Immature natural killer cell (primary cell): ENCODE data around the gene FNDC10. TPM values are rescaled to one million over a fixed set of nuclear protein-coding genes. Genes with fewer than 3 reads are reported as not detected.
"Not testable (repeated sequence)": the region's sequence is repeated elsewhere in the genome, so short reads cannot be mapped to it uniquely, and the experiment has no call there.

ENCODE experiments used
- DNase-seq, 3 donors: peaks; one replicate each; pipeline ENCODE4 v3.0.0; 2022; ENCODE audit warnings: mixed read lengths in 1 of 3
- H3K27ac Mint-ChIP-seq, 6 donors: one replicate each; pipeline ENCODE4 v1.8.0; 2020; ENCODE audit warnings: mixed read lengths in 6 of 6, mild to moderate bottlenecking in 5 of 6, inconsistent platforms in 4 of 6, moderate library complexity in 3 of 6
- H3K27me3 Mint-ChIP-seq, 3 donors: one replicate each; pipeline ENCODE4 v1.8.0; 2020 to 2021; ENCODE audit warnings: low read depth in 3 of 3, mild to moderate bottlenecking in 3 of 3, mixed read lengths in 3 of 3, moderate library complexity in 3 of 3, inconsistent platforms in 1 of 3
- H3K36me3 Mint-ChIP-seq, 3 donors: one replicate each; pipeline ENCODE4 v1.8.0; 2020; ENCODE audit warnings: mixed read lengths in 3 of 3, inconsistent platforms in 2 of 3, mild to moderate bottlenecking in 2 of 3
- H3K4me1 Mint-ChIP-seq, 2 donors: one replicate each; pipeline ENCODE4 v1.8.0; 2020; ENCODE audit warnings: inconsistent platforms in 2 of 2, mild to moderate bottlenecking in 2 of 2, mixed read lengths in 2 of 2, moderate library complexity in 1 of 2
- H3K4me3 Mint-ChIP-seq, 5 donors: one replicate each; pipeline ENCODE4 v1.8.0; 2020; ENCODE audit warnings: mild to moderate bottlenecking in 5 of 5, mixed read lengths in 5 of 5, inconsistent platforms in 3 of 5, moderate library complexity in 3 of 5
- H3K9me3 Mint-ChIP-seq, 6 donors: one replicate each; pipeline ENCODE4 v1.8.0; 2020; ENCODE audit warnings: mild to moderate bottlenecking in 6 of 6, mixed read lengths in 6 of 6, inconsistent platforms in 4 of 6, moderate library complexity in 3 of 6
- polyA plus RNA-seq, 3 donors: library from polyadenylated mRNA; unstranded; fragments of 300-500 nt; fragmentation: Illumina TruSeq; gene quantifications; one replicate each; pipeline ENCODE4 v1.2.3, GENCODE V29; 2021

FNDC10 gene
- polyA plus RNA-seq = 1 to 10 TPM in 2 of 3 donors, under 1 TPM in 1; 0.64 to 1.4 (median 1.1) TPM

DNA sequence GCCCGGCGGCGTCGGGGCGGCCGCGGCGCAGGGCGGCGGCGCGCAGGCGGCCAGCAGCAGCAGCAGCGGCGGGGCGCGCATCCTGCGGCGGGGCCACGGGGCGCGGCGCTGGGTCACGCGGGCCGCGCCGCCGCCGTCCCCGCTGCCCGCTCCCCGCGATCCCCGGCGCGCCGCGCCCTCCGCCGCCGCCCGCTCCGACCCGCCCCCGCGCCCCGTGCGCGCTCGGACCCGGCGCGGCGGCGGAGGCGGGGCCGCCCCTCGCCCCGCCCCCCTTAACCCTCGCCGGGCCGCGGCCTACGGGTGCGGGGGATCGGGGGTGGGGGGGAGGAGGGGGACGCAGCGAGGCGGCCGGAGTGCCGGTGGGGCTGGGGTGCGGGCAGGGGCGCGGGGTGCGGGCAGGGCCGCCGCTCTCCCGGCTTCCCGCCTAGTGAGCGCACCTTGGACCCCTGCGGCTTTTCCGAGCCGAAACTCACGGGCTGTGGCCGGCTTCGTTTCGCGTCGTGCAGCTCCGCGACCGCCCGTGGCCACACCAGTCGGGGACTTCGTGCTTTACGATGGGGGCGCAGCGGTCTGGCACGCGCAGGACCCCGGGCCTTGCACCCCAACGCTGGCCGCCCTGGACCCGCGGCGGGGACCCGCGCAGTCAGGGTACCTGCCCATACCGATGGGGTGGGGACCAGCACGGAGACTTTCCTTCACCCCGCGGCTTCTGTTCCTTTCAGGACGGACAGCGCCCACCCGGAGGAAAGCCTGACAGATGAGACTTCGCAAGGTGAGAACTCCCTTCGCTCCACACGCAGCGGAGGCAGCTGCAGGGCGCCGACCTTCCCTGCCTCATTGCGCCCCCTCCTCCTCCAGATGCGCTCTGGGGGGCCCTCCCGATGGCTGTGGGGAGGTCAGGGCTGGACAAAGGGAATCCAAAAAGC is at the start of gene FNDC10:
FNDC10 (minus strand) TSS at position 201 of the 926 bp plus-strand sequence; CDS start at position 81, 120 bp downstream.
- Mint-ChIP-seq H3K27ac (no peak within 1 kb of the TSS), H3K4me3 (peak within 1 kb of the TSS; percentile 62 to 72 (median 69))
- no peak for DNase-seq

DNA sequence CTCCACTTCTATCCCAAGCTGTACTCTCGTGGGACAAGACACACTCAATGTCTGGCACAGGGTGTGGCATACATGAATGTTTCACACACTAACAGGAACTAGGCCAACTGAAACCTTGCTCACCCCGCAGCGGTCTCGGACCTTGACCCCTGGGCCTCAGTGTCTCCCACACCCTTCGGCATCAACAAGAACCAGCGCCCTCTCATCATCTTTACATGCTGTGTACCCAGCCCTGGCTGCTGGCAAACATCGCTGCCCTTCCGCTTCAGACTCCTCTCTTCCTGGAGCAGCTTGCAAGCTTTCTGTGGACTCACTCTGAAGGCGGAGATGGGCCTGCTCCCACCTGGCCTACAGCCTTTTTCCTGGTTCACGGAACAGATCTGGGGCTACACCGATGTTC is 48.3 kb upstream of the FNDC10 start:
- not testable (repeated sequence) for H3K27me3 Mint-ChIP-seq, H3K4me1 Mint-ChIP-seq, H3K9me3 Mint-ChIP-seq, H3K4me3 Mint-ChIP-seq, DNase-seq
- Mint-ChIP-seq H3K36me3 (peaks cover 16 to 44% (median 36%) of the 10 kb centered on the region in 3 donors), H3K27ac (peak overlapping the region in 1 of 6 donors; percentile 39)

More for the DNA sequence above, at the start of gene FNDC10:
- no peaks in the 10 kb centered on the region for H3K36me3 Mint-ChIP-seq
- peaks cover 0 to 3% (median 2%) of the 10 kb centered on the region in 3 donors for H3K27me3 Mint-ChIP-seq
- peaks cover 0 to 5% of the 10 kb centered on the region in 2 donors for H3K4me1 Mint-ChIP-seq
- H3K9me3 Mint-ChIP-seq = no peaks in the 10 kb centered on the region

DNA sequence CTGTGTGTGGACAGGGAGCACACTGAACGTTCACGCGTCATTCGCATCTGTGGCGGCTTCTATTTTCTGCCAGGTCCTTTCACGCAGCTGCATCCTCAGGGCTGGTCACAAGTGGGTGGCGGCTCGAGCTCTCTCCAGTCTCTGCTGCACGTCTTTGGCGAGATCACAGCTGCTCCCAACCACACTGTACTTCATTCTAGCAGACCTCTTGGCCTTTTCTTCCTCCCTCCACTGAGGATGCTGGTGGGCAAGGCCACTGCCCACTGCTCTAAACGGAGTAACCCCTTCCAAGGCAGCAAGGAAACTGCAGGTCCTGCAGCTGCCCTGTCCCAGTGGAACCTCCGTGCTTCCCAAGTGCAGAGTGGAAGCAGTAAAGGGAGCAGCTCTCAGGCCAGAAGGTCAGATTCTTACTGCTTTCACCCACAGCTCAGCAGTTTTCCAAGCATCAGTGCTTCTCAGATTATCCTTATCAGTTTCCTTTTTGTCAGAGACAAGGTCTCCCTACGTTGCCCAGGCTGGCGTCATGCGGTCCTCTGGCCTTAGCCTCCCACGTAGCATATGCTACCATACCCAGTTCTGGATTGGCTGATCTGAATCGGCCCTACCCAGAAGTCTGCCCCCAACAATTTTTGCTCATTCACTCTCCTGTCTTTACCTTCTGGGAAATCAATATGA is 47.8 kb upstream of the FNDC10 start:
- H3K4me3 Mint-ChIP-seq, H3K4me1 Mint-ChIP-seq, H3K27me3 Mint-ChIP-seq, H3K9me3 Mint-ChIP-seq, DNase-seq: not testable (repeated sequence)
- H3K36me3 Mint-ChIP-seq = peaks cover 16 to 44% (median 37%) of the 10 kb centered on the region in 3 donors
- peak overlapping the region in 1 of 6 donors; percentile 56 for H3K27ac Mint-ChIP-seq

DNA sequence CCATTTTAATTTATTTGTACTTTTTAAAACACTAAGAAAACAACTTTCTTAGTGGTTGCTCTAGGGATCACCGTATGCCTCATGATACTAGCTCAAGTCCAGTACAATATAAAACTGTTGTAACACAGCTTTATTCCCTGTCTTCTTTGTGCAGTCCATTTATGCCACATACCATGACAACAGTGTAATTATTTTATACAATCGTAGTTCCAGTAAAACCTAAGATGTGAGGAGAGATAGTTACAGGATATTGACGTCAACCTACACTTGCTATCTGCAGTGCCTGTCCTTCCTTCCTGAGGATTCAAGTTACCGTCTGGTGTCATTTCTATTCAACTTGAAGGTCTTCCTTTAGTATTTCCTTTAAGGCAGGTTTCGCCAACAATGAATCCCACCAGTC is 46.4 kb upstream of the FNDC10 start:
- DNase-seq, H3K4me1 Mint-ChIP-seq, H3K27ac Mint-ChIP-seq, H3K9me3 Mint-ChIP-seq, H3K4me3 Mint-ChIP-seq, H3K27me3 Mint-ChIP-seq: not testable (repeated sequence)
- H3K36me3 Mint-ChIP-seq = peaks cover 8 to 35% (median 25%) of the 10 kb centered on the region in 3 donors

DNA sequence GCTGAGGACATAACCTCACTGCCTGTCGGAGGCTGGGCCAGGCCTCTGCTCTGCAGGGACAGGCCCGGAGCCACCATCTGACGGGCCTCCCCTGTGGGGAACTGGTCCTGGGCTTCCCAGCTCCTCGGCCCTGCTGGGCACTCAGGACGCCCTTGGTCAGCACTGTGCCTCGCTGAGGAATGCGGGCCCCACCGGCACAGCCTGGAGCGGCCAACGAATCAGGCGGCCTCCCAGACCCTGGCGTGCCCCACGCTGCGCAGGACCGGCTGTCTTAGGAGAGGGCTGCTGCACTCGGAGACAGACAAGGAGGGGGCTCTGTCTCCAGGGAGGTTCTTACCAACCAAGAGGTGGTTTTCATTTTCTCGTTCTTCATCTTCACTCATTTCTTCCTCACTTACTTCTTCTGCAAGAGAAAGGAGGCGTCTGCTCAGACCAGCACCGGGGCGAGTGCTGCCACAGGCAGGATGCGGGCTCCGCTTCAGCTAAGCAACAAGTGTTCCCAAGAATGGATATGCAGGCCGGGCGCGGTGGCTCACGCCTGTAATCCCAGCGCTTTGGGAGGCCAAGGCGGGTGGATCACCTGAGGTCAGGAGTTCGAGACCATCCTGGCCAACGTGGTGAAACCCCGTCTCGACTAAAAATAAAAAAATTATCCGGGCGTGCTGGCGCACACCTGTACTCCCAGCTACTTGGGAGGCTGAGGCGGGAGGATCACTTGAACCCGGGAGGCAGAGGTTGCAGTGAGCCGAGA is 41.0 kb upstream of the FNDC10 start:
- H3K4me3 Mint-ChIP-seq, H3K4me1 Mint-ChIP-seq, H3K36me3 Mint-ChIP-seq, H3K27me3 Mint-ChIP-seq, H3K9me3 Mint-ChIP-seq, DNase-seq, H3K27ac Mint-ChIP-seq: not testable (repeated sequence)

DNA sequence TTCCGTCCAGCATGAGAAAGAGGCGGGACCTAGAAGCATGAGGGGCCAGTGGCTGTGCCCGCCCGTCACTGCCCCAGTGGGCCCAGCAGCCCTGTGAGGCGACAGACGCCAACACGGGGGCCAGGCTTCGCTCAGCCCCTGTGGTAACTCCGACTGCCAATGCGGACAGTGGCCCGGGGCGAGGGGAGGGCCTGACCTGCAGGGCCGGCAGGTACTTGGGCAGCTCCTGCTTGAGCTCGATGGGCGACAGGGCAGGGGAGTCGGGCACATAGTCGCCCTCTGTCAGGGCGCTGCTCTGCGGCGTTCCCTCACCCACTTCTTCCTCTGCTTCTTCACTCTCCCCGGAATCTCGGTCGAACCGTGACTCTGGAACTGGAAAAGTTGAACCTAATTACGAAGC is 40.1 kb upstream of the FNDC10 start:
- H3K27me3 Mint-ChIP-seq, DNase-seq, H3K36me3 Mint-ChIP-seq, H3K4me3 Mint-ChIP-seq, H3K27ac Mint-ChIP-seq, H3K9me3 Mint-ChIP-seq, H3K4me1 Mint-ChIP-seq: not testable (repeated sequence)

DNA sequence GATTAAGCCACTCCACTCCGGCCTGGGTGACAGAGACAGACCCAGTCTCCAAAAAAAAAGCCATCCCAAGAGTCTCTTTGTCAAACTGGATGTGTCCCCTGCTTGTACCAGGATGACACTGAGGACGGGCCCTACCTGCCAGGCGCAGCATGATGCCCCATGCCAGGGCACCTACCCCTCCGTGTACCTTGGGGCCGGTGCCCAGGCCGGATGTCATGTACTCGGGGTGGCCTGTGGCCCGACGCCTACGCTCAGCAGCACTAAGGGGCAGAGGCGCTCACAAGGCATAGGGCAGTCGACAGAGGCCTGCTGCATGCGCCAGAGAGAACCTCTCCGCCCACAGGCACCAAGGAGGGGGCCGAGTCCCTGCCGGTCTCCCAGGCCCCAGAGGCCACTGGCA is 39.4 kb upstream of the FNDC10 start:
- H3K36me3 Mint-ChIP-seq, DNase-seq: not testable (repeated sequence)

DNA sequence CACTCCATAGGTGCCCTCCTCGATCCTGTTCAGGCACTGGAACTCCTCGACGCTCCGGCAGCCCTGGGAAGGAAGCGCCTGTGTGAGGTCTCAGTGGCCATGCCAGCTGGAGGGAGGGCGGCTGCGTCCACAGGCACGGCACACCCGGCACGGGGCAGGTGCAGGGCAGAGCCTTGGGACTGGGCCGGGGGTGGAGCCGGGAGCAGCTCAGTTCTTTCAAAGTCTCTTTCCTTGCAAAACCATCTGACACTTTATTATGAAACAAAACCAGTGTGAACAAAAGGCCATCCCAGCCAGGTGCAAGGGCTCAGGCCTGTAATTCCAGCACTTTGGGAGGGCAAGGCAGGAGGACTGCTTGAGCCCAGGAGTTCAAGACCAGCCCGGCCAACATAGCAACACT is 38.6 kb upstream of the FNDC10 start:
- not testable (repeated sequence) for H3K27ac Mint-ChIP-seq, H3K27me3 Mint-ChIP-seq, H3K4me3 Mint-ChIP-seq, H3K36me3 Mint-ChIP-seq, DNase-seq, H3K9me3 Mint-ChIP-seq, H3K4me1 Mint-ChIP-seq

More for the DNA sequence above, 39.4 kb upstream of the FNDC10 start:
- H3K27me3 Mint-ChIP-seq, H3K4me3 Mint-ChIP-seq, H3K9me3 Mint-ChIP-seq, H3K4me1 Mint-ChIP-seq: not testable (repeated sequence)
- H3K27ac Mint-ChIP-seq = peak overlapping the region in 1 of 6 donors; percentile 50

DNA sequence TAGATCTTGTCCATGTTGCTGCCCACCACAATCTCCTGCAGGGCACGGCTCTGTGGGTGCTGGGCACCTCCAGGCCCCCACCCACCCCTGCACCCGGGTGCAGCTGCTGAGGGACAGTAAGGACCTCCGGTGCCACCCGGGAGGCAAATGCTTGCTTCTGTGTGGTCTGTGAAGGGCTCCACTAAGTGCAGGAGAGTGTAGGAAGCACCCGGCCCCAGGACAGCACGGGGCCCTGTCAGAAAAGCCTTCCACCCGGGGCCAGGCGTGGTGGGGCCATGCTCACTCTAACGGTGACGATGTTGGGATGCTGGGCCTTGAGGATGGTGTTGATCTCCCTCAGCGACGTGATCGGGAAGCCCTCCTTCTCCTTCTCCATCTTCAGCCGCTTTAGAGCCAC is 37.5 kb upstream of the FNDC10 start:
- H3K9me3 Mint-ChIP-seq, H3K27ac Mint-ChIP-seq, DNase-seq, H3K27me3 Mint-ChIP-seq, H3K36me3 Mint-ChIP-seq, H3K4me3 Mint-ChIP-seq, H3K4me1 Mint-ChIP-seq: not testable (repeated sequence)

DNA sequence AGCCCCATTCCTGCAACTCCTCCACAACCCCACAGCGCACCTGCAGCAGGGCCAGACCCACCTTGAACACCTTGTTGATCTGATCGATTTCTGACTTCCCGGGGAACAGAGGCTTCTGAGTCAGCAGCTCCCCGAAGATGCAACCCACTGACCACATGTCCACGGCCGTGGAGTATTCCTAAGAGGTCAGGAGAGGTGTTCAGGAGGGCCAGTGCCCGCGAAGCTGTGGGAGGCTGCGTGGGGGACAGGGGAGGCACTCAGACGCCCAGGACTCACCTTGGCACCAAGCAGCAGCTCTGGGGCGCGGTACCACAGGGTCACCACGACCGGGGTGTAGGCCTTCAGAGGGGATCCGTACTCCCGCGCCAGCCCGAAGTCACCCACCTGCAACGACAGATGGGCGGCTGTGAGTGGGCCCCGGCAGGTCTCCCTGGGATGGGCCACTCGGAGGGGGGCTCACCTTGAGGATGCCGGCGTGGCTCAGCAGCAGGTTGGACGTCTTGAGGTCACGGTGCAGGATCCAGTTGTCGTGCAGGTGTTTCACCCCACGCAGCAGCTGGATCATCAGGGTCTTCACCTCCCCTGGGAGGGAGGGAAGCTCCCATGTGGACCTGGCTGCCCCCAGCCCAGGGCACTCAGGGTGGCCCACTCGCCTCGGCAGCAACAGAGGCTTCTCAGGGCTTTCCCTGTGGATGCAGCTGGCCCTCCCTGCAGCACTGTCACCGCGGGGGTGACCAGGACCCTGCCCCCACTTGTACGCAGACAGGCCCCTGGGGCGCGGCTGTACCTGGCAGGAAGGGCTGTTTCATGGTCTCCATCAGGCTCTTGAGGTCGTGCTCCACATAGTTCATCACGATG is 36.9 kb upstream of the FNDC10 start:
- DNase-seq, H3K9me3 Mint-ChIP-seq, H3K27me3 Mint-ChIP-seq, H3K36me3 Mint-ChIP-seq, H3K4me1 Mint-ChIP-seq: not testable (repeated sequence)
- Mint-ChIP-seq H3K27ac (peak overlapping the region in 2 of 6 donors; percentile 12 to 65), H3K4me3 (peak overlapping the region in 1 of 5 donors; percentile 17)

DNA sequence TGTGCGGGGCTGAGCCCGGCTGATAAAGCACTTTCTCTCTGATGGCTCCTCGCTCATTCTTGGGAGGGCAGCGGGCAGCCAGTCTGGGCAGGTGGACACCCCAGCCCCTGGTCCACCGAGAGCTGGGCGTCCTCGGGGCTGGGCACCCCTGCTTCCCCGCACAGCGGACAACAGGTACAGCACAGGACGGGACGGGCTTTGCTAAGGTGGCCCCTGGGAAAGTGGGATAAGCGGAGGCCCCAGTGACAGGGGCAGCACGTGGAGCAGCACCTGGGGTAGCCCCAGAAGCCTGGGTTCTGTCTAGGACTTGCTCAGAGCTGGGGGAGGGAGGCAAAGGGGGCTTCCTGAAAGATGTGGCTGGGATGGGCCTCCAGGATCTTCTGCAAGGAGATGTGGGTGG is 34.7 kb upstream of the FNDC10 start:
- H3K9me3 Mint-ChIP-seq, H3K4me3 Mint-ChIP-seq, H3K27ac Mint-ChIP-seq, H3K36me3 Mint-ChIP-seq, H3K4me1 Mint-ChIP-seq, DNase-seq: not testable (repeated sequence)
- H3K27me3 Mint-ChIP-seq = peaks cover 8 to 10% (median 10%) of the 10 kb centered on the region in 3 donors

DNA sequence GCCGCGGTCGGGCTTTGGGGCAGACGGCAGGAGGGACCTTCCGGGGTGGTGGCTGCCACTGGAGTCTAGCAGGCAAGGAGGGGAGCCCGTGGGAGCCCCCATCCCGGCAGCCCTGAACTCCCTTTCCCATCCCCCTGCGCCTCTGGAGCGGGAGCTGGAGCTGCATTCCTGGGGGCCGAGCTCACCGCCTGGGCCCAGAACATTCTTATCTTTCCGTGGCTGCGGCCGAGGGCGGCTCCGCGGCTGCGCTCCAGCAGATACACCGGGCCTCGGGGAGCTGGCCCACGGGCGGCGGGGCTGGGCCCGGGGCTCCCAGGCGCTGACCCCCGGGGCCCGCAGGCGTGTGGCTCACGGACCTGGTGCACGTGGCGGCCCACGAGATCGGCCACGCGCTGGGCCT is 33.5 kb upstream of the FNDC10 start:
- not testable (repeated sequence) for H3K36me3 Mint-ChIP-seq, H3K4me1 Mint-ChIP-seq, H3K27ac Mint-ChIP-seq, H3K9me3 Mint-ChIP-seq, DNase-seq, H3K4me3 Mint-ChIP-seq
- peaks cover 8 to 15% (median 10%) of the 10 kb centered on the region in 3 donors for H3K27me3 Mint-ChIP-seq

DNA sequence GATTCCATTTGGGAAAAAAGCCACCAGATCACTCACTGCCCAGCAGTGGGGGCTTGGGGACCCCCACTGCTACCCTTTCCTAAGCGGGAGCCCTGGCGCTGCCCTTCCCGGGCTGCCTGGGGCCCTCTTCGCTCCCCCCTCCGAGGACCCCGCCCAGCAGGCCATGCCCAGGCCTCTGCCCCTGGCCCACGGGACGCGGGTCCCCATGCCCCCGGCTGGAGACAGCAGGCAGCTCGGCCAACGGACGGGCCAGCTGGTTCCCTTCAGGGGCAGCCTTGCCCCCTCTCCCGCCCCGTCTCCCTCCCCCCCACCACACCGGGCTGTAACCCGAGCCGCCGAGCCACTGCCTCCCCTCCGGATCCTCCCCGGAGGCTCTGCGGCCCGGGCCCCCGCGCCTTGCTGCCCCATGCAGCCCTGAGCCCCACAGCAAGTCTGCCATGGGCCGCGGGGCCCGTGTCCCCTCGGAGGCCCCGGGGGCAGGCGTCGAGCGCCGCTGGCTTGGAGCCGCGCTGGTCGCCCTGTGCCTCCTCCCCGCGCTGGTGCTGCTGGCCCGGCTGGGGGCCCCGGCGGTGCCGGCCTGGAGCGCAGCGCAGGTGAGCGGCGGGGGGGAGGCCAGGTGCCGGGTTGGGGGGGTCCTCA is 32.0 kb upstream of the FNDC10 start, which contains the start of gene MMP23B:
MMP23B (plus strand) TSS at position 392 of the 639 bp plus-strand sequence; CDS start at position 438, 46 bp downstream.
- Mint-ChIP-seq H3K9me3 (peaks cover 0 to 2% (median 0%) of the 10 kb centered on the region in 6 donors), H3K4me1 (peaks cover 0 to 14% of the 10 kb centered on the region in 2 donors), H3K4me3 (peak within 1 kb of the TSS; percentile 85 to 88 (median 86)), H3K27ac (peak within 1 kb of the TSS; percentile 86 to 95 (median 94)), H3K36me3 (no peaks in the 10 kb centered on the region), H3K27me3 (peaks cover 8 to 23% (median 10%) of the 10 kb centered on the region in 3 donors)
- DNase-seq = peak in 1 of 3 donors; percentile 26
